GM23248 (cell line): ENCODE data around the gene TXLNA. TPM values are rescaled to one million over a fixed set of nuclear protein-coding genes. Genes with fewer than 3 reads are reported as not detected.
A peak's percentile ranks its signal among the peaks of the same experiment; 100 is the strongest.

Experiments
- DNase-seq: peaks from one replicate; pipeline ENCODE4 v3.0.0-alpha.2; 2015
- H2AFZ ChIP-seq: fragments of 200-600 bp; sonication (generic); 2 replicates; pipeline ENCODE4 v1.6.1; 2016; ENCODE audit warnings: antibody characterized with exemption
- H3F3A ChIP-seq: fragments of 200-600 bp; sonication (generic); 2 replicates; pipeline ENCODE4 v1.6.1; 2016; ENCODE audit warnings: mild to moderate bottlenecking, antibody characterized with exemption, mixed run types; ENCODE audit not compliant: insufficient read depth
- H3K27ac ChIP-seq: fragments of 200-600 bp; sonication (generic); 2 replicates; pipeline ENCODE4 v1.5.1; 2016; ENCODE audit warnings: mild to moderate bottlenecking
- H3K27me3 ChIP-seq: fragments of 200-600 bp; sonication (generic); replicated peaks from 2 replicates; pipeline ENCODE4 v1.6.1; 2016; ENCODE audit warnings: mild to moderate bottlenecking; ENCODE audit not compliant: insufficient read depth
- H3K36me3 ChIP-seq: fragments of 200-600 bp; sonication (generic); 2 replicates; pipeline ENCODE4 v1.6.1; 2016; ENCODE audit warnings: low read depth, mild to moderate bottlenecking
- H3K4me1 ChIP-seq: fragments of 200-600 bp; sonication (generic); 2 replicates; pipeline ENCODE4 v1.6.1; 2016; ENCODE audit warnings: mild to moderate bottlenecking; ENCODE audit not compliant: insufficient read depth
- H3K4me2 ChIP-seq: fragments of 200-600 bp; sonication (generic); one replicate; pipeline ENCODE4 v1.6.1; 2016; ENCODE audit warnings: mild to moderate bottlenecking; ENCODE audit not compliant: unreplicated experiment
- H3K4me3 ChIP-seq: fragments of 200-600 bp; sonication (generic); 2 replicates; pipeline ENCODE4 v1.5.1; 2016; ENCODE audit warnings: mild to moderate bottlenecking
- H3K79me2 ChIP-seq: fragments of 200-600 bp; sonication (generic); 2 replicates; pipeline ENCODE4 v1.6.1; 2016; ENCODE audit warnings: mild to moderate bottlenecking; ENCODE audit not compliant: insufficient read depth
- H3K9ac ChIP-seq: fragments of 200-600 bp; sonication (generic); 2 replicates; pipeline ENCODE4 v1.6.1; 2016; ENCODE audit warnings: mild to moderate bottlenecking
- H3K9me2 ChIP-seq: fragments of 200-600 bp; sonication (generic); 2 replicates; pipeline ENCODE4 v1.6.1; 2016; ENCODE audit warnings: mixed run types, mild to moderate bottlenecking, moderate library complexity; ENCODE audit not compliant: insufficient read depth
- H3K9me3 ChIP-seq: fragments of 200-600 bp; sonication (generic); one replicate; pipeline ENCODE4 v1.6.1; 2017; ENCODE audit warnings: low read depth
- H4K20me1 ChIP-seq: fragments of 200-600 bp; sonication (generic); 2 replicates; pipeline ENCODE4 v1.6.0; 2016; ENCODE audit not compliant: insufficient read depth
- EZH2 ChIP-seq: fragments of 200-600 bp; sonication (generic); IDR thresholded peaks from 2 replicates; pipeline ENCODE4 v1.6.1; 2018; ENCODE audit warnings: antibody characterized with exemption, mild to moderate bottlenecking; ENCODE audit not compliant: insufficient read depth, poor library complexity, severe bottlenecking
- EZH2phosphoT487 ChIP-seq: fragments of 200-600 bp; sonication (generic); IDR thresholded peaks from 2 replicates; pipeline ENCODE4 v1.6.1; 2018; ENCODE audit warnings: antibody characterized with exemption, moderate library complexity, mild to moderate bottlenecking, low read depth; ENCODE audit not compliant: insufficient read depth
- WGBS, 2 experiments: methylation state at CpG; one replicate each; pipeline ENCODE4 v1.1.6; 2015 to 2017; ENCODE audit warnings: low lambda C conversion rate in 2 of 2, low coverage in 1 of 2; ENCODE audit errors: missing lambda C conversion rate in 2 of 2; 5-methylcytosine and 5-hydroxymethylcytosine counted together
- in situ Hi-C: fragments of 300-500 bp; cut with MboI; formaldehyde crosslinking; loops from 2 replicates; pipeline ENCODE4 v1.15.0; 2020
- polyA plus RNA-seq: library from polyadenylated mRNA; unstranded; fragments of >200 nt; fragmentation: Nextera tagmentation; extraction: Ambion mirVana; gene quantifications from 2 replicates; pipeline ENCODE4 v1.2.1, GENCODE V29; 2016
- total RNA-seq: library from RNA; depleted of rRNA; stranded (reverse); fragments of >200 nt; shearing (Covaris generic); gene quantifications from 2 replicates; pipeline ENCODE4 v1.2.3, GENCODE V29; 2014

TXLNA gene
- total and polyA plus RNA-seq, 2 experiments from 2014 or later = 77.6 to 92.1 TPM

DNA sequence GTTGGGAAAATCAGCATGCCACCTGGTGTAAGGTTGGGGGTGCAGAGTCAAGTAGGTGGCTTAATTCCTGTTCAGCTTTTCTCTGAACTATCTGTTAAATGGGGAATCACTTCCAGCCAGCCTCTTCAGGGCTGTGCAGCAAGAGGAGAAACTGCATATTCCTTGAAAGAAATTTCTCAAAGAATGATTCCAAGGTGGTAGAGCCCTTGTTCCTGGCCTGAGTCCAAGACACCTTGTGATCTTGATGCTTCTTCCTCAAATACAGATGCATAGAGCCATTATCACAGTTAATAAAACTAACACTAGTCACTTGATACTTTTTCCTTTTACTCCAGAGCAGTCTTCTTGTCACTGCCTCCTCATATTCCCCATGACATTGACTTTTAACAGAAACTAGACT lies 5.2 kb downstream of the TXLNA start:
- Histone ChIP-seq H3K9me3 (no peaks in the 10 kb centered on the region), H3K4me1 (peaks cover 33% of the 10 kb centered on the region), H3F3A (peaks cover 24% of the 10 kb centered on the region), H3K79me2 (peaks cover 95% of the 10 kb centered on the region), H4K20me1 (peaks cover 5% of the 10 kb centered on the region; the same call in 1 of the 2 replicates), H3K27ac (no peak overlapping the region), H3K4me2 (peak overlapping the region; percentile 8), H2AFZ (no peak overlapping the region), H3K4me3 (no peak overlapping the region), H3K36me3 (peaks cover 55% of the 10 kb centered on the region), H3K27me3 (no peaks in the 10 kb centered on the region), H3K9me2 (no peaks in the 10 kb centered on the region), H3K9ac (no peak overlapping the region)
- in situ Hi-C loops = no loop called here
- TF ChIP-seq EZH2 (no peak), EZH2phosphoT487 (no peak)
- DNase-seq = no peak

DNA sequence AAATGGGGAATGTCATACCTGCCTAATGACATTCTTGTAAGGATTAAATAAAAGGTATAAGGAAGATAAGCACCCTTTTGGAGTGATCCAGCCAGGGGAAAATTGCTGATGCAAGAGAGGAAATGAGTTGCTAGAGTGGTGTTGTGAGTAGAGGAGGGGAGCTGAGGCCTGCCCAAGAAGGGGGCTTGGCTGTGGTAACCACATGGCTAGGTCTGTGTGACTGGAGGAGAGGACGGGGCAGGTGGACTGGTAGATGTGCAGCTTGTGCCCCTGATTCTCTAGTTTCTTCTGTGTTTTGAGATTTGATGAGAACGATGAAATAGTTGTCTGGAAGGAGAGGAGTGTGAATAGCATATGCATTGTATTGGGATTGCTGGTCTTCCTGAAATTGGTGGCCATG lies 6.6 kb downstream of the TXLNA start:
- Histone ChIP-seq H3K4me1 (peaks cover 33% of the 10 kb centered on the region), H3K4me2 (peak overlapping the region; percentile 29), H3F3A (peaks cover 14% of the 10 kb centered on the region), H3K9me2 (no peaks in the 10 kb centered on the region), H3K9ac (no peak overlapping the region), H3K27me3 (no peaks in the 10 kb centered on the region), H3K27ac (no peak overlapping the region), H3K36me3 (peaks cover 68% of the 10 kb centered on the region), H3K9me3 (no peaks in the 10 kb centered on the region), H3K4me3 (0 out of 2 replicates have a peak overlapping the region, but pooled peaks have one; percentile 19), H3K79me2 (peaks cover 91% of the 10 kb centered on the region), H4K20me1 (peaks cover 5% of the 10 kb centered on the region; the same call in 1 of the 2 replicates), H2AFZ (no peak overlapping the region)
- 100% methylated on average over 2 of the region's 2 CpGs for WGBS, 2 experiments
- in situ Hi-C loops = no loop called here
- no peak for TF ChIP-seq EZH2
- TF ChIP-seq EZH2phosphoT487 = no peak
- no peak for DNase-seq

DNA sequence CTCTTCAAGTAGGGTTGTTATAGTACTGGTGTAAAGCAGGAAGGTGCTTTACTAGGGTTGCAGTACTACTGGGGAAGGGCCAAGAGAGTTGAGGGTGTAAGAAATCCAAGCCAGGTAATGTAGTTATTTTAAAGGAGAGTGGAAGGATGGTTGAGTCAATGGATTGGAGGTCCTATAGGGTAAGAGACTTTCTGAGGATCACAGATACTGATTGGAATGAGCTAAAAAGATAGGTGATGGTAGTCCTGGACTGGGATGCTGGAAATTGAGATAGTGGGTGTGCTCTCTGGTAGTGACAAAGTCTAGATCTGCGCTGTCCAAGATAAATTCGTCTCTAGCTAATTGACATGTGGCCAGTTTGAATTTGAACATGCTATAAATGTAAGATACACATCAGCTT lies 7.0 kb downstream of the TXLNA start:
- H3K9me3 ChIP-seq = no peaks in the 10 kb centered on the region
- no peak overlapping the region for H3K27ac ChIP-seq
- TF ChIP-seq EZH2phosphoT487 (no peak), EZH2 (no peak)
- no peaks in the 10 kb centered on the region for H3K27me3 ChIP-seq
- DNase-seq = no peak
- no peak overlapping the region for H2AFZ ChIP-seq
- H3K9me2 ChIP-seq = no peaks in the 10 kb centered on the region
- H3K9ac ChIP-seq = no peak overlapping the region
- peaks cover 5% of the 10 kb centered on the region; the same call in 1 of the 2 replicates for H4K20me1 ChIP-seq
- H3K79me2 ChIP-seq = peaks cover 87% of the 10 kb centered on the region
- H3K4me3 ChIP-seq = 0 out of 2 replicates have a peak overlapping the region, but pooled peaks have one; percentile 19
- 57 to 66% methylated on average over 2 of the region's 2 CpGs for WGBS, 2 experiments
- peaks cover 33% of the 10 kb centered on the region for H3K4me1 ChIP-seq
- in situ Hi-C loops = no loop called here
- H3K4me2 ChIP-seq = no peak overlapping the region
- H3K36me3 ChIP-seq = peaks cover 72% of the 10 kb centered on the region
- H3F3A ChIP-seq = peaks cover 10% of the 10 kb centered on the region

DNA sequence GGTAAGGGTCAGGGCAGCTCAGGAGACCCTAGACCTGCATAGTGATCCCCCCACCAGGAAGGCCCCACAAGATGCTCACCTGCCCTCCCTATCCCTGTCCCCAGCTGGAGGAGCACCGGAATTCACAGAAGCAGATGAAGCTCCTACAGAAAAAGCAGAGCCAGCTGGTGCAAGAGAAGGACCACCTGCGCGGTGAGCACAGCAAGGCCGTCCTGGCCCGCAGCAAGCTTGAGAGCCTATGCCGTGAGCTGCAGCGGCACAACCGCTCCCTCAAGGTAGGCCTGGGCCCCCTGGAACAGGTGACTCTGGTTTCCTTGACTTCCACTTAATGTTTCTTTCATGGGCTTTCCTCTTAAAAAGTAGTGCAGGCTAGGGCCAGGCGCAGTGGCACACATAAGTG lies 8.4 kb downstream of the TXLNA start:
- H3K4me1 ChIP-seq = 0 out of 2 replicates have a peak, but pooled peaks cover 20% of the 10 kb centered on the region
- no peak overlapping the region for H3K4me2 ChIP-seq
- no peak overlapping the region for H3K4me3 ChIP-seq
- H3K9me3 ChIP-seq = no peaks in the 10 kb centered on the region
- in situ Hi-C loops = no loop called here
- peaks cover 73% of the 10 kb centered on the region for H3K79me2 ChIP-seq
- TF ChIP-seq EZH2 = no peak
- TF ChIP-seq EZH2phosphoT487 = no peak
- no peak for DNase-seq
- peaks cover 5% of the 10 kb centered on the region; the same call in 1 of the 2 replicates for H4K20me1 ChIP-seq
- WGBS, 2 experiments = 91 to 95% methylated on average over 9 of the region's 9 CpGs
- H3K36me3 ChIP-seq = peaks cover 80% of the 10 kb centered on the region
- H3K27ac ChIP-seq = no peak overlapping the region
- H3F3A ChIP-seq = peaks cover 13% of the 10 kb centered on the region
- H3K27me3 ChIP-seq = no peaks in the 10 kb centered on the region
- H2AFZ ChIP-seq = no peak overlapping the region
- H3K9me2 ChIP-seq = no peaks in the 10 kb centered on the region
- no peak overlapping the region for H3K9ac ChIP-seq
